ENCODE measurements around the gene EFHC1. TPM values are rescaled to one million over a fixed set of nuclear protein-coding genes. Genes with fewer than 3 reads are reported as not detected.

The EFHC1 gene
- total RNA-seq, 1 experiment from 2014 or later = 26.9 TPM

DNA sequence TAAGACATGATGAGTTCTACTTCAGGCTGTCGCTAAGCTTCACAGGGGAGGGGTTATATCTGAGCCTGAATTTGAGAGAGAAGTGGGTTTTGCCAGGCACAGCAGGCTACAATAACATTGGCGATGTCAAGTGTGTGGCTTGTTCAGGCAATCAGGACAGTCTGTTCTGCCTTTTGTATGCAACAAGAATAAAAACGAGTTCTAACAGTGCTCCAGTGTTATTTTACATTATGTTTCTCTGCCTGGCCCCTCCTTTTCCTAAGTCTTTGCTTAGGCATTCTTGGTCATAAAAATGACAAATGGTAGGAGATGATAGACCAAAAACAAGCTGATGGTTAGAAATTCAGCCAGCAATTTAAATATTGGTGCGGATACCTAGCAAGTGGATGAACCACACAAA, 31.4 kb upstream of the EFHC1 start:
- no peak overlapping the region for H3K27ac Mint-ChIP-seq (ENCODE audit: low read depth, unreplicated experiment)
- BruUV-seq (replicated peaks) = no TSS peak
- TF ChIP-seq, protein P1, sequence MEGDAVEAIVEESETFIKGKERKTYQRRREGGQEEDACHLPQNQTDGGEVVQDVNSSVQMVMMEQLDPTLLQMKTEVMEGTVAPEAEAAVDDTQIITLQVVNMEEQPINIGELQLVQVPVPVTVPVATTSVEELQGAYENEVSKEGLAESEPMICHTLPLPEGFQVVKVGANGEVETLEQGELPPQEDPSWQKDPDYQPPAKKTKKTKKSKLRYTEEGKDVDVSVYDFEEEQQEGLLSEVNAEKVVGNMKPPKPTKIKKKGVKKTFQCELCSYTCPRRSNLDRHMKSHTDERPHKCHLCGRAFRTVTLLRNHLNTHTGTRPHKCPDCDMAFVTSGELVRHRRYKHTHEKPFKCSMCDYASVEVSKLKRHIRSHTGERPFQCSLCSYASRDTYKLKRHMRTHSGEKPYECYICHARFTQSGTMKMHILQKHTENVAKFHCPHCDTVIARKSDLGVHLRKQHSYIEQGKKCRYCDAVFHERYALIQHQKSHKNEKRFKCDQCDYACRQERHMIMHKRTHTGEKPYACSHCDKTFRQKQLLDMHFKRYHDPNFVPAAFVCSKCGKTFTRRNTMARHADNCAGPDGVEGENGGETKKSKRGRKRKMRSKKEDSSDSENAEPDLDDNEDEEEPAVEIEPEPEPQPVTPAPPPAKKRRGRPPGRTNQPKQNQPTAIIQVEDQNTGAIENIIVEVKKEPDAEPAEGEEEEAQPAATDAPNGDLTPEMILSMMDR (IDR thresholded peaks at IDR 0.05; ENCODE audit: unreplicated experiment) = no peak
- no peak for DNase-seq (ENCODE audit: unreplicated experiment)
- no peaks in the 10 kb centered on the region for H3K27me3 Mint-ChIP-seq (ENCODE audit: insufficient read depth, unreplicated experiment)
- POLR2A ChIA-PET = interaction anchor here (0.6 to 1.0 kb wide), 2 partner anchors 80 to 105 kb away, joined by 3 to 4 read pairs; partner anchors contain the start of gene MCM3
- H3K9me3 Mint-ChIP-seq (ENCODE audit: unreplicated experiment) = no peaks in the 10 kb centered on the region
- H3K4me3 Mint-ChIP-seq (ENCODE audit: unreplicated experiment) = no peak overlapping the region
- CTCF ChIA-PET = interaction anchor here (0.5 to 2.6 kb wide), 4 partner anchors 10 to 455 kb away, joined by 3 to 19 read pairs (median 3); partner anchors contain the start of gene MCM3
- peaks cover 31% of the 10 kb centered on the region for H3K4me1 Mint-ChIP-seq (ENCODE audit: insufficient read depth, unreplicated experiment)
- intact Hi-C loops (cut with micrococcal nuclease) = no loop called here
- no peaks in the 10 kb centered on the region for H3K36me3 Mint-ChIP-seq (ENCODE audit: insufficient read depth, unreplicated experiment)

DNA sequence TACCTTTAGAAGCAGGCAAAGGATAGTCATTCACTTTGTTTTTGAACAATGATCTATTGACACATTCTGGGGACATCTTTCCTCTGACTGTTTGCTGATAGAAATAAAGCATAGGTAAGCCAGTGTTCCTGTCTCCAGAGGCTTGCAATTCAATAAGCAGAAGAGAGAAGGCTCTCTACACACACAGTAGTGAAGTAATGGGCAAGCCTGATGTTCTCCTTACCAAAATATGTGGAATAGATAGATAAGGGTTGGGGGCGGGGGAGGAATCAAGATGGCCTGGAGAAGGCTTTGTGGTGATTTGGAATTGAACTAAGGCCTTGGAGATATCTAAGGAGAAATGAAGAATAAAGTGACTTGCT, 30.9 kb upstream of the EFHC1 start:
- no TSS peak for BruUV-seq (replicated peaks)
- DNase-seq (ENCODE audit: unreplicated experiment) = no peak
- TF ChIP-seq, protein P1 (IDR thresholded peaks at IDR 0.05; ENCODE audit: unreplicated experiment) = no peak
- no peak overlapping the region for H3K4me3 Mint-ChIP-seq (ENCODE audit: unreplicated experiment)
- POLR2A ChIA-PET = interaction anchor here (1.0 to 1.4 kb wide), 2 partner anchors 17 to 105 kb away, joined by 3 to 6 read pairs; partner anchors contain the start of gene MCM3
- H3K27ac Mint-ChIP-seq (ENCODE audit: low read depth, unreplicated experiment) = peak overlapping the region; percentile 76
- CTCF ChIA-PET = interaction anchor here (0.5 to 2.6 kb wide), 11 partner anchors 10 to 455 kb away, joined by 3 to 19 read pairs (median 3); partner anchors contain the start of gene MCM3
- peaks cover 26% of the 10 kb centered on the region for H3K4me1 Mint-ChIP-seq (ENCODE audit: insufficient read depth, unreplicated experiment)
- intact Hi-C loops (cut with micrococcal nuclease) = no loop called here
- no peaks in the 10 kb centered on the region for H3K36me3 Mint-ChIP-seq (ENCODE audit: insufficient read depth, unreplicated experiment)
- H3K9me3 Mint-ChIP-seq (ENCODE audit: unreplicated experiment) = no peaks in the 10 kb centered on the region
- no peaks in the 10 kb centered on the region for H3K27me3 Mint-ChIP-seq (ENCODE audit: insufficient read depth, unreplicated experiment)

DNA sequence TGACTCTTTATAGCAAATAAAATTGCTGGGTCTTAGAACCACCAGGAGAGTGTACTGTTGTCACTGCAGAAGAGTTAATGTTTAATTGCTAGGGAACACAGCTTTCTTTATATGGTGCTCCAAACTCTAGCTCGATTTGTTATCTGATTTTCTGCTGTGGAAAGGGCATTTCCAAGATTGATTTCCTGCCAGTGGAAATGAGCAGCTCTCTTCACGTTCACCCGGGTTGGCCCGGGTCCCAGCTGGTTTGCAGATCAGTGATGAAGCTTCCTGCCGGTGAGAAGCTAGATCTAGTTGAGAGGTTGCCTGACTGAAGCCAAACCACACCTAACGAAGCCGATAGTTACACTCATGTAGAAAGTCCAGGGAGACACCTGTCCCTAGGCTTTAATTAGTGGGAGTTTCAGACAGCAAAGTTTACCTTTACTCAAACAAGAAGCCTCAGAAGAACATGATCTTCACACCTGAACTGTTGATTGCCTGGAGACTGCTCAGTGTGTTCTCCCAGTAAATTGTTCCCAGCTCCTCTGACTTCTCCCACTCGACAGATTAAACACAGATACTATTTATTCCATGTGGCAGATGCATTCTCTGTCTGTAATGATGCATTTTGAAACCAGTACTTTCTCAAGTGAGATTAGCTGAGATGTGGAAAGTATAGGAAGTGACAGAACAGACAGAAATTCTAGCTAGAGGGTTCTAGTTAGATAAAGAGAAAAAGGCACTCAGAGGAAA, 30.3 kb upstream of the EFHC1 start:
- Mint-ChIP-seq H3K27me3 (ENCODE audit: insufficient read depth, unreplicated experiment) (no peaks in the 10 kb centered on the region), H3K9me3 (ENCODE audit: unreplicated experiment) (no peaks in the 10 kb centered on the region), H3K27ac (ENCODE audit: low read depth, unreplicated experiment) (peak overlapping the region; percentile 76), H3K36me3 (ENCODE audit: insufficient read depth, unreplicated experiment) (no peaks in the 10 kb centered on the region), H3K4me3 (ENCODE audit: unreplicated experiment) (peak overlapping the region; percentile 25), H3K4me1 (ENCODE audit: insufficient read depth, unreplicated experiment) (peaks cover 21% of the 10 kb centered on the region)
- ChIA-PET CTCF (interaction anchor here (0.6 to 2.6 kb wide), 15 partner anchors 10 to 284 kb away, joined by 3 to 19 read pairs (median 3); partner anchors contain the start of gene MCM3), POLR2A (interaction anchor here (0.7 to 2.0 kb wide), 7 partner anchors 9 to 105 kb away, joined by 3 to 8 read pairs (median 6); partner anchors contain the start of gene PAQR8)
- TF ChIP-seq, protein P1 (IDR thresholded peaks at IDR 0.05; ENCODE audit: unreplicated experiment) = no peak
- intact Hi-C loops (cut with micrococcal nuclease) = no loop called here
- BruUV-seq (replicated peaks) = no TSS peak
- DNase-seq (ENCODE audit: unreplicated experiment) = peak; percentile 50

DNA sequence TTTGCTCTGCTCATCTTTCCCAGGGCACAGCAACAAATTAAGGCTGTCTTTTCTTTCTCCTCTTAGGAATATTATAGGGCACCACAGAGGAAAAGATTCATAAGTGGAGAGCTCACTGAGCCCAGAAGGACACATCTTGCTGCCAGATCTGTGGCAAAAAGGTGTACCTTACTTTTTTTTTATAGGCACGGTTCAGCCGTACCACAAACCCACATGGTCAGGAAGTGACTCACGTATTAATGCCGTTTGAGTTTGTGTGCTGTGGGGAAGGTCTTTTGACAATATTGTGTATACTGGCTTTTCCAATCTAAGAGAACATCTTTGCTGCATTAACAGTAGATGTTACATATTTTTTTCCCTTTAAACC, 29.8 kb upstream of the EFHC1 start:
- POLR2A ChIA-PET = interaction anchor here (1.1 to 2.0 kb wide), 6 partner anchors 10 to 105 kb away, joined by 3 to 8 read pairs (median 6); partner anchors contain the start of gene PAQR8

More for the DNA sequence above, 29.8 kb upstream of the EFHC1 start:
- peaks cover 20% of the 10 kb centered on the region for H3K4me1 Mint-ChIP-seq (ENCODE audit: insufficient read depth, unreplicated experiment)
- CTCF ChIA-PET = interaction anchor here (0.6 to 2.6 kb wide), 13 partner anchors 10 to 283 kb away, joined by 3 to 19 read pairs (median 4); partner anchors contain the start of gene MCM3
- no peaks in the 10 kb centered on the region for H3K36me3 Mint-ChIP-seq (ENCODE audit: insufficient read depth, unreplicated experiment)
- H3K27ac Mint-ChIP-seq (ENCODE audit: low read depth, unreplicated experiment) = peak overlapping the region; percentile 76
- intact Hi-C loops (cut with micrococcal nuclease) = no loop called here
- TF ChIP-seq, protein P1 (IDR thresholded peaks at IDR 0.05; ENCODE audit: unreplicated experiment) = no peak
- H3K27me3 Mint-ChIP-seq (ENCODE audit: insufficient read depth, unreplicated experiment) = no peaks in the 10 kb centered on the region
- BruUV-seq (replicated peaks) = no TSS peak
- peak; percentile 77 for DNase-seq (ENCODE audit: unreplicated experiment)
- H3K4me3 Mint-ChIP-seq (ENCODE audit: unreplicated experiment) = peak overlapping the region; percentile 25
- H3K9me3 Mint-ChIP-seq (ENCODE audit: unreplicated experiment) = no peaks in the 10 kb centered on the region

Measured in MCF 10A (cell line).